Midbrain (tissue), 1 donor: ENCODE measurements around the gene APMAP.
A peak's percentile ranks its signal among the peaks of the same experiment; 100 is the strongest.

Source experiments
- DNase-seq: peaks from one replicate; lab custom pipeline; 2025; lab: John Stamatoyannopoulos, UW

Gene APMAP

GRCh38 chr20:25025091-25025861 lies 32.7 kb upstream of the APMAP start:
- no peak for DNase-seq

GRCh38 chr20:25024171-25024570 lies 31.6 kb upstream of the APMAP start:
- no peak for DNase-seq

- DNase-seq: no peak
Measured at GRCh38 chr20:25023356-25023755, 30.8 kb upstream of the APMAP start.

- no peak for DNase-seq
Measured at GRCh38 chr20:25022680-25023079, 30.1 kb upstream of the APMAP start.

GRCh38 chr20:25021336-25021735 lies 28.8 kb upstream of the APMAP start:
- DNase-seq: no peak

- DNase-seq: no peak
Measured at GRCh38 chr20:25020901-25021301, 28.4 kb upstream of the APMAP start.

- DNase-seq: no peak
Measured at GRCh38 chr20:25020345-25020744, 27.8 kb upstream of the APMAP start.

- DNase-seq: no peak
Measured at GRCh38 chr20:25019381-25020155, 27.0 kb upstream of the APMAP start.

- no peak for DNase-seq
Measured at GRCh38 chr20:25018841-25019240, 26.3 kb upstream of the APMAP start.

- no peak for DNase-seq
Measured at GRCh38 chr20:25018425-25018824, 25.9 kb upstream of the APMAP start.

- DNase-seq: no peak
Measured at GRCh38 chr20:25017257-25017803, 24.8 kb upstream of the APMAP start.

GRCh38 chr20:25016471-25016870 lies 23.9 kb upstream of the APMAP start:
- DNase-seq: no peak

- DNase-seq: no peak
Measured at GRCh38 chr20:25015986-25016385, 23.4 kb upstream of the APMAP start.

GRCh38 chr20:25014816-25015215 lies 22.3 kb upstream of the APMAP start:
- DNase-seq: no peak

GRCh38 chr20:25013478-25014380 lies 21.2 kb upstream of the APMAP start:
- DNase-seq: no peak

GRCh38 chr20:25012616-25013189 lies 20.2 kb upstream of the APMAP start:
- DNase-seq: no peak

- peak; percentile 19 for DNase-seq
Measured at GRCh38 chr20:25011831-25012241, 19.3 kb upstream of the APMAP start.

- no peak for DNase-seq
Measured at GRCh38 chr20:25011261-25011660, 18.7 kb upstream of the APMAP start.

GRCh38 chr20:25009218-25010145 lies 16.9 kb upstream of the APMAP start:
- DNase-seq: no peak

GRCh38 chr20:25008388-25009217 lies 16.1 kb upstream of the APMAP start:
- no peak for DNase-seq
